Activated CD8-positive, alpha-beta memory T cell treated with anti-CD3 and anti-CD28 coated beads, Interleukin-2, amount 10 ng/mL, durations not matched to agents 7 days and 5 days (primary cell): ENCODE measurements around the gene LPP. TPM values are rescaled to one million over a fixed set of nuclear protein-coding genes. Genes with fewer than 3 reads are reported as not detected.

Experiments used
- ATAC-seq: fragments of 150-1000 bp; cut with Tn5 transposase; one replicate; pipeline ENCODE4 v1.10.0; 2021; ENCODE audit warnings: moderate library complexity
- CTCF ChIA-PET: fragments of 350-600 bp; sonication (Branson Sonifier 250); formaldehyde crosslinking; loops from one replicate; lab custom pipeline; 2021; ENCODE audit warnings: antibody characterized with exemption; lab: Charles Lee
- DNase-seq: peaks from one replicate; pipeline ENCODE4 v3.0.0-alpha.2; 2020
- H3K27ac Mint-ChIP-seq: one replicate; pipeline ENCODE4 v1.8.0; 2021; ENCODE audit warnings: mild to moderate bottlenecking, mixed read lengths
- H3K27me3 Mint-ChIP-seq: one replicate; pipeline ENCODE4 v1.8.0; 2021; ENCODE audit warnings: mixed read lengths
- H3K36me3 Mint-ChIP-seq: one replicate; pipeline ENCODE4 v1.8.0; 2021; ENCODE audit warnings: mild to moderate bottlenecking, mixed read lengths
- H3K4me1 Mint-ChIP-seq: one replicate; pipeline ENCODE4 v1.8.0; 2021; ENCODE audit warnings: mixed read lengths
- H3K4me3 Mint-ChIP-seq: one replicate; pipeline ENCODE4 v1.8.0; 2021; ENCODE audit warnings: mild to moderate bottlenecking, moderate library complexity, mixed read lengths
- H3K9me3 Mint-ChIP-seq: one replicate; pipeline ENCODE4 v1.8.0; 2022; ENCODE audit warnings: low read depth, mixed read lengths
- total RNA-seq, 2 experiments: library from RNA; stranded (reverse); gene quantifications; one replicate each; pipeline ENCODE4 v1.2.3, GENCODE V29; 2021

LPP gene
- total RNA-seq, 2 experiments from 2014 or later: 23.6 to 57.1 TPM

DNA sequence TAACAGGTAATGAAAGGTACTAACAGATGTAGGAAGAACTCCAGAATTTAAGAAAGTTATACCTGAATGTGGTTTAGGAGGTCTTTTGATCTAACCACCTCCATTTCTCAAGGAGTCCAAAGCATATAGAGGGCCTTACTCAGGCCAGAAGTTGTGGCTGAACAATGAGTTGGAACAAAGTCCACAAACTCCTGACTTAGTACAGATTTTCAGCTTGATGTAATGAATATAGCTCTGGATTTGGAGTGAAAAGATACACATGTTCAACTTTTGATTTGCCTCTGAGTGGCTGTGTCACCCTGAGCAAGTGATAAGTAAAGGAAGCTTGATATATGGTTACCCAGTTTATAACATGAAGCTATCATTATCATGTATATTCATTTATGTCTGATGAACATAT lies 390.1 kb downstream of the LPP start:
- H3K27me3 Mint-ChIP-seq: no peaks in the 10 kb centered on the region
- no peak overlapping the region for H3K4me3 Mint-ChIP-seq
- H3K9me3 Mint-ChIP-seq: no peaks in the 10 kb centered on the region
- ATAC-seq (no peak), DNase-seq (no peak)
- H3K4me1 Mint-ChIP-seq: no peaks in the 10 kb centered on the region
- no peaks in the 10 kb centered on the region for H3K36me3 Mint-ChIP-seq
- no peak overlapping the region for H3K27ac Mint-ChIP-seq
- CTCF ChIA-PET: no interaction called here

GRCh38 chr3:188546835-188547670 lies 393.1 kb downstream of the LPP start:
- Mint-ChIP-seq H3K27me3 (no peaks in the 10 kb centered on the region), H3K9me3 (no peaks in the 10 kb centered on the region), H3K4me3 (no peak overlapping the region), H3K27ac (no peak overlapping the region), H3K4me1 (no peaks in the 10 kb centered on the region), H3K36me3 (peaks cover 6% of the 10 kb centered on the region)
- ATAC-seq (no peak), DNase-seq (no peak)
- CTCF ChIA-PET: no interaction called here

GRCh38 chr3:188553569-188553968 lies 399.6 kb downstream of the LPP start:
- CTCF ChIA-PET: interaction anchor here (1.0 kb wide), 1 partner anchor 805 kb away, joined by 3 read pairs; no protein-coding TSS in a partner anchor
- ATAC-seq (peak; percentile 97), DNase-seq (peak; percentile 67)
- peaks cover 16% of the 10 kb centered on the region for H3K4me1 Mint-ChIP-seq
- peaks cover 9% of the 10 kb centered on the region for H3K36me3 Mint-ChIP-seq
- no peaks in the 10 kb centered on the region for H3K27me3 Mint-ChIP-seq
- H3K9me3 Mint-ChIP-seq: no peaks in the 10 kb centered on the region
- H3K27ac Mint-ChIP-seq: no peak overlapping the region
- H3K4me3 Mint-ChIP-seq: no peak overlapping the region

- CTCF ChIA-PET: interaction anchor here (0.7 kb wide), 1 partner anchor 28 kb away, joined by 5 read pairs; no protein-coding TSS in a partner anchor
- no peak for ATAC-seq
These were observed 400.4 kb downstream of the LPP start for GRCh38 chr3:188554404-188554803.

DNA sequence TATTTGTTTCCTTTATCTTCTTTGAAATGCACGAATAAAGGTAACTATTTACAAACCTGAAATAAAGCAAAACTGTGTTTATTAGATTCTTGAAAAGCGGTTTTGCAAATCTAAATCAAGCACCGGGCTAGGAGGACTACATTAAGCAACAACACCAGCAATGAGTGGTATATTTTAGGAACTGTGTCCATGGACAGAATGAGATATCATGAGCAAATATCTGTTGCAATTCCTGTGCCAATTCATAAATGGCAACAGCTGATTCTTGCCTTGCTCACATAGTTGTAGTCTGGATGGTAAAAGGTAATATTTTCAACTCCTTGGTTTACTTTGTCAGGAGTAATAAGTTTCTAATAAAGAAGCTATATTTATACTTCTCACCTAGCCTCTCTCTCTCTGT lies 403.3 kb downstream of the LPP start:
- no peak overlapping the region for H3K4me3 Mint-ChIP-seq
- H3K36me3 Mint-ChIP-seq: peaks cover 3% of the 10 kb centered on the region
- peaks cover 23% of the 10 kb centered on the region for H3K4me1 Mint-ChIP-seq
- H3K27ac Mint-ChIP-seq: no peak overlapping the region
- no peaks in the 10 kb centered on the region for H3K27me3 Mint-ChIP-seq
- ATAC-seq (no peak), DNase-seq (no peak)
- CTCF ChIA-PET: no interaction called here
- no peaks in the 10 kb centered on the region for H3K9me3 Mint-ChIP-seq

More at GRCh38 chr3:188554404-188554803, 400.4 kb downstream of the LPP start:
- Mint-ChIP-seq H3K36me3 (peaks cover 6% of the 10 kb centered on the region), H3K4me1 (peaks cover 16% of the 10 kb centered on the region), H3K4me3 (no peak overlapping the region), H3K27me3 (no peaks in the 10 kb centered on the region), H3K27ac (no peak overlapping the region), H3K9me3 (no peaks in the 10 kb centered on the region)
- DNase-seq: no peak

- Mint-ChIP-seq H3K27ac (no peak overlapping the region), H3K4me1 (peaks cover 17% of the 10 kb centered on the region), H3K4me3 (no peak overlapping the region), H3K27me3 (no peaks in the 10 kb centered on the region), H3K9me3 (no peaks in the 10 kb centered on the region), H3K36me3 (peaks cover 3% of the 10 kb centered on the region)
- ATAC-seq (no peak), DNase-seq (no peak)
- CTCF ChIA-PET: no interaction called here
These were observed 404.6 kb downstream of the LPP start for GRCh38 chr3:188558343-188559071.

DNA sequence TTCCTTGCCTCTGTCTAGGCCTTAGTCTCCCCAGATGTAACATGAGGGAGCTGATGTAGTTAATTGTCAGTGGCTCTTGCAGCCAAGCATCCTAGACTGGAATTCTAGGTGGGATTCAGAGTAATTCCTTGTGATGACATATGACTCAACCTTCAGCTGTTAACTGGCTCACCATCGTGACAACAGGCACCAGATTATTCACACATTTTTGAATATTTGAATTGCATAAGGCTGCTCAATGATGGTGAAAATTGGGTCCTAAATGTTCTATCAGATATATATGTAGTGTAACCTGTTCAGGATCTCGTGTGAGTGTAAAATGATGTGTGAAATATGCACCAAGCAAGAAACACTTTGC lies 405.1 kb downstream of the LPP start:
- Mint-ChIP-seq H3K36me3 (peaks cover 3% of the 10 kb centered on the region), H3K27ac (no peak overlapping the region), H3K27me3 (no peaks in the 10 kb centered on the region), H3K9me3 (no peaks in the 10 kb centered on the region), H3K4me3 (no peak overlapping the region), H3K4me1 (peaks cover 12% of the 10 kb centered on the region)
- CTCF ChIA-PET: no interaction called here
- no peak for DNase-seq
- ATAC-seq: no peak

DNA sequence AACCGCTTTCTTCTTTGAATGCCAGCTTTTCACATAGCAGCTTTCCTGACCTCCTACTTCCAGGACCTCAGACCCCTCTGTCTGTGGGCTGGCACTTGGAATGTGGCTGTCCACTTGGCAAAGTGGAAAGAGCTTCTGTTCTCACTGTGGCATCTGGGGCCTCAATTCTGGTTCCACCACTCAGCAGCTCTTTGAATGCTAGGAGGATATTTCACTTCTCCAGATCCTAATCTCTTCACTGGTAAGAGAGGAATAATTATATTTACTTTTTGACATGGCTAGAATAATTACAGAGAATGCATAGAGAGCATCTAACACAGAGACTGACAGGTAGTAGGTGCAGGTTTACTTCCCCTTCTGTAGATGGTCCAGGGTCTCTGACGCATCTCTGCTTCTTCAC lies 405.9 kb downstream of the LPP start:
- ATAC-seq (no peak), DNase-seq (no peak)
- H3K27ac Mint-ChIP-seq: no peak overlapping the region
- CTCF ChIA-PET: no interaction called here
- H3K27me3 Mint-ChIP-seq: no peaks in the 10 kb centered on the region
- H3K4me3 Mint-ChIP-seq: no peak overlapping the region
- H3K36me3 Mint-ChIP-seq: peaks cover 3% of the 10 kb centered on the region
- no peaks in the 10 kb centered on the region for H3K9me3 Mint-ChIP-seq
- H3K4me1 Mint-ChIP-seq: peaks cover 10% of the 10 kb centered on the region

DNA sequence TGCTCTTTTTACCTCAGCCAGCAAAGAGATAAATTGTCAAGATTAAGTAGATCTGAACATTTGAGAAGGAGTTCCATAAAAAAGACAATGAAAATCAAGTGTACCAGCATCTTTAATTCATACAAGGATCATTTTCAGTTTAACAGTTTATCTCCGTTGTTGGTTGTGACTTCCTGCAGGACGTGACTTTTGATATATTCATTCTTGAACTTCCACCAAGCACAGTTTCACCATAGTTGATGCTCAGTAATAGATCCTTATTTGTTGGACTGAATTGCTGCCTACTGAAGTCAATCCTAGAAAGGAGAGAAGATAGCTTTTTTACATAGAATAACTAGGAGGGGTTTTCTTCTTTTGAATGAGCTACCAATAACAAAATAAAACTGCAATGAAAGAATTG lies 408.2 kb downstream of the LPP start:
- no peak for DNase-seq
- CTCF ChIA-PET: no interaction called here
- H3K4me1 Mint-ChIP-seq: peaks cover 10% of the 10 kb centered on the region
- no peak overlapping the region for H3K4me3 Mint-ChIP-seq
- H3K36me3 Mint-ChIP-seq: peaks cover 3% of the 10 kb centered on the region
- ATAC-seq: no peak
- no peak overlapping the region for H3K27ac Mint-ChIP-seq
- no peaks in the 10 kb centered on the region for H3K27me3 Mint-ChIP-seq
- no peaks in the 10 kb centered on the region for H3K9me3 Mint-ChIP-seq

GRCh38 chr3:188567478-188568195 lies 413.7 kb downstream of the LPP start:
- ATAC-seq: no peak
- H3K9me3 Mint-ChIP-seq: no peaks in the 10 kb centered on the region
- H3K27ac Mint-ChIP-seq: no peak overlapping the region
- CTCF ChIA-PET: no interaction called here
- no peaks in the 10 kb centered on the region for H3K27me3 Mint-ChIP-seq
- H3K36me3 Mint-ChIP-seq: no peaks in the 10 kb centered on the region
- peaks cover 6% of the 10 kb centered on the region for H3K4me1 Mint-ChIP-seq
- no peak overlapping the region for H3K4me3 Mint-ChIP-seq
- DNase-seq: no peak

GRCh38 chr3:188568736-188569135 lies 414.8 kb downstream of the LPP start:
- ATAC-seq (no peak), DNase-seq (no peak)
- Mint-ChIP-seq H3K9me3 (no peaks in the 10 kb centered on the region), H3K4me3 (no peak overlapping the region), H3K36me3 (no peaks in the 10 kb centered on the region), H3K27ac (no peak overlapping the region), H3K27me3 (no peaks in the 10 kb centered on the region), H3K4me1 (peaks cover 6% of the 10 kb centered on the region)
- CTCF ChIA-PET: no interaction called here

DNA sequence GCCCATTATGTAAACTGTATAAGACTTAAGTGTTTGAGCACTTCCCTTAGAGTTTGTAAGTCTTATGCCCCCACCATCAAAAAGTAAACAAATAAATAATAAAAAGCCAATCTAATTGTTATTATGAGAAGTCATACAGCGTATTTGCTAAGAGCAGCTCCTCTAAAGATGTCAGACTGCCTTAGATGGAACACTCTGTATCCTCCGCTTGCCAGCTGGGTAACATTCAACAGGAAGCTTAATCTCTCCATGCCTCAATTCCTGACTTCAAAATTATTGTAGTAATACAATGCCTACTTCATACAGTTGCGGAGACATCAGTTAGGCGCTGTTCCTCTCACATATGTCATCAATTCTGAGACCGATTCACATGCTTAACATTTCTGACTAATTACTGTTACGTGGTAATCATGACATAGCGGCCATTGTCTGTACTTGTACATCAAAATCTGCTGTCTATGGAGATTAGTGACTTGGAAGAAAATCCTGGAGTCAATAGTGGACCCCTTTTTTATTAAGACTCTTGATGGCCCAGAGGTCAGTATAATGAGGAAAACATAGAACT lies 417.7 kb downstream of the LPP start:
- H3K27ac Mint-ChIP-seq: no peak overlapping the region

DNA sequence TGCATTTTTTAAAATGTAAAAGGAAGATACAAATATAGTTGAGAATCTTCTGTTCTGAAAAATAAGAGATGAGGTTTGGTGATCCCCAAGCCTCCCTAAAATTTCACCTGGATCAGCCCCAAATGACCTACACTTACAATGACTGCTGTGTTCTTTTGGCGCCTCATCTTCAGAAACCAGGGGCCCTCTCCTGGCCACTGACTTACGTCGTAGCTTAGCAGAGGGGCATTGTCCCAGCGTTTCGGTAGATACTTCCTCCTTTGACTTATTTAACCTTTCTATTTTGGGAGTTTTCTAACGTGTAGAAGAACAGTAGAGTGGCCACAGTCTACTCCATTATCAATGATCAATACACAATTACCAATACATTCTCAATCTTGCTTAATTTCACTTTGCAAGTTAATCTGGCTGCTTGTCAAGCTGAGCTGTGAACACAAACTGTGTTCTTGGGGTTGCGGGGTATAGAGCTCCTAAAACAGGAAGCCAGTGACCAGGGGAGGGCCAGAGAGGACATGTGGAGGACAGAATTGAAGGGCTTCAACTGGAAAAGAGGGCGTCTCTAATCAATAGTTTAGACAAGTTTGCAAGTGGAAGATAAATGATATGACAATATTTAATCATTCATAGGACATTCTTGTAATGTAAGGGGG lies 419.5 kb downstream of the LPP start:
- Mint-ChIP-seq H3K27me3 (no peaks in the 10 kb centered on the region), H3K4me1 (peaks cover 5% of the 10 kb centered on the region), H3K36me3 (no peaks in the 10 kb centered on the region), H3K27ac (no peak overlapping the region), H3K4me3 (no peak overlapping the region), H3K9me3 (no peaks in the 10 kb centered on the region)
- ATAC-seq (no peak), DNase-seq (no peak)
- CTCF ChIA-PET: interaction anchor here (1.6 kb wide), 1 partner anchor 833 kb away, joined by 3 read pairs; no protein-coding TSS in a partner anchor

More for the DNA sequence above, 417.7 kb downstream of the LPP start:
- CTCF ChIA-PET: no interaction called here
- ATAC-seq: no peak
- no peak overlapping the region for H3K4me3 Mint-ChIP-seq
- no peaks in the 10 kb centered on the region for H3K36me3 Mint-ChIP-seq
- DNase-seq: no peak
- H3K27me3 Mint-ChIP-seq: no peaks in the 10 kb centered on the region
- no peaks in the 10 kb centered on the region for H3K9me3 Mint-ChIP-seq
- H3K4me1 Mint-ChIP-seq: peaks cover 6% of the 10 kb centered on the region
